ENCODE measurements around the gene TSHR. TPM values are rescaled to one million over a fixed set of nuclear protein-coding genes. Genes with fewer than 3 reads are reported as not detected.

Gene TSHR
- total RNA-seq, 1 donor from 2014 or later, result not detected

DNA sequence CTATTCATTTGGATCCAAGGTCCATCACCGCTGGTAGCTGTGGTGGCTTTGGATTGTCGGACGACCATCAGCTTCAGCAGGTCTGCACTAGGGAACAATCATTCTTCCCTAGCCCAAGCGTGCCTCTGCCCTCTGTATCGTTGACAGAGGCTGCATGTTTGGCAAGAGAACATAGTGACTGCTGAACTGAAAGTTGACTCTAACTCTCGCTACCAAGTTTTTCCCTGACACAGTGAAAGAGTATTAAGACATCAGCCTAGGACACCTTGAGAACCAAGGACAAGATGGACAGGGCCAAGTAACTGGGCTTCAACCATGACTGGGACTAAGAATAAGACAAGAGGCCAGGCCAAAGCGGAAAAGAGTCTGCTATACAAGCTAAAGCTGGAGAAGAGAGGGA is 26.3 kb downstream of the TSHR start:
- Mint-ChIP-seq H3K36me3 (ENCODE audit: insufficient read depth) (no peaks in the 10 kb centered on the region), H3K27me3 (peaks cover 3% of the 10 kb centered on the region), H3K4me1 (ENCODE audit: low read depth) (no peaks in the 10 kb centered on the region), H3K27ac (no peak overlapping the region), H3K9me3 (ENCODE audit: low read depth) (no peaks in the 10 kb centered on the region), H3K4me3 (ENCODE audit: low read depth) (no peak overlapping the region)
- TF ChIP-seq, protein P1, sequence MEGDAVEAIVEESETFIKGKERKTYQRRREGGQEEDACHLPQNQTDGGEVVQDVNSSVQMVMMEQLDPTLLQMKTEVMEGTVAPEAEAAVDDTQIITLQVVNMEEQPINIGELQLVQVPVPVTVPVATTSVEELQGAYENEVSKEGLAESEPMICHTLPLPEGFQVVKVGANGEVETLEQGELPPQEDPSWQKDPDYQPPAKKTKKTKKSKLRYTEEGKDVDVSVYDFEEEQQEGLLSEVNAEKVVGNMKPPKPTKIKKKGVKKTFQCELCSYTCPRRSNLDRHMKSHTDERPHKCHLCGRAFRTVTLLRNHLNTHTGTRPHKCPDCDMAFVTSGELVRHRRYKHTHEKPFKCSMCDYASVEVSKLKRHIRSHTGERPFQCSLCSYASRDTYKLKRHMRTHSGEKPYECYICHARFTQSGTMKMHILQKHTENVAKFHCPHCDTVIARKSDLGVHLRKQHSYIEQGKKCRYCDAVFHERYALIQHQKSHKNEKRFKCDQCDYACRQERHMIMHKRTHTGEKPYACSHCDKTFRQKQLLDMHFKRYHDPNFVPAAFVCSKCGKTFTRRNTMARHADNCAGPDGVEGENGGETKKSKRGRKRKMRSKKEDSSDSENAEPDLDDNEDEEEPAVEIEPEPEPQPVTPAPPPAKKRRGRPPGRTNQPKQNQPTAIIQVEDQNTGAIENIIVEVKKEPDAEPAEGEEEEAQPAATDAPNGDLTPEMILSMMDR (IDR thresholded peaks at IDR 0.05; ENCODE audit: unreplicated experiment), result no peak
- no peak for DNase-seq (ENCODE audit: low spot score, unreplicated experiment)

DNA sequence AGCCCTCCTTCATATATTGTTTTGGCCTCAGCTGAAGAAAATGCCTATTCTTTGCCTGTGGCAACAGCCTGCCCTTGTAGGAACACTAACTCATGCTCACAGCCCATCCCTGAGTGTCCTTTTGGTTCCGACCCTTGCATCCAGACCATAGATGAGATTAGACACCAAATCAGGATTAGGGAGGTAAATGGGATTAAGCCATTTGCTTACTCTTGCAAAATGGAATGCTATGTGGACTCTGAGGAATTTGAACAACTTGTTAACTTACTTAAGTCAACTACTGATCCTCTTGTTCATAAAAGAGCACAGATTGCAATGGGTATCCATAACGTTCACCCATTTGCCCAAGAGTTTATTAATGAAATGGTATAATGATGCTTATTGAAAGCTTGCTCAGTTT is 27.3 kb downstream of the TSHR start:
- no peaks in the 10 kb centered on the region for H3K9me3 Mint-ChIP-seq (ENCODE audit: low read depth)
- H3K36me3 Mint-ChIP-seq (ENCODE audit: insufficient read depth), result no peaks in the 10 kb centered on the region
- no peaks in the 10 kb centered on the region for H3K4me1 Mint-ChIP-seq (ENCODE audit: low read depth)
- TF ChIP-seq, protein P1 (IDR thresholded peaks at IDR 0.05; ENCODE audit: unreplicated experiment), result no peak
- DNase-seq (ENCODE audit: low spot score, unreplicated experiment), result no peak
- H3K4me3 Mint-ChIP-seq (ENCODE audit: low read depth), result no peak overlapping the region
- H3K27me3 Mint-ChIP-seq, result peaks cover 3% of the 10 kb centered on the region
- H3K27ac Mint-ChIP-seq, result no peak overlapping the region

DNA sequence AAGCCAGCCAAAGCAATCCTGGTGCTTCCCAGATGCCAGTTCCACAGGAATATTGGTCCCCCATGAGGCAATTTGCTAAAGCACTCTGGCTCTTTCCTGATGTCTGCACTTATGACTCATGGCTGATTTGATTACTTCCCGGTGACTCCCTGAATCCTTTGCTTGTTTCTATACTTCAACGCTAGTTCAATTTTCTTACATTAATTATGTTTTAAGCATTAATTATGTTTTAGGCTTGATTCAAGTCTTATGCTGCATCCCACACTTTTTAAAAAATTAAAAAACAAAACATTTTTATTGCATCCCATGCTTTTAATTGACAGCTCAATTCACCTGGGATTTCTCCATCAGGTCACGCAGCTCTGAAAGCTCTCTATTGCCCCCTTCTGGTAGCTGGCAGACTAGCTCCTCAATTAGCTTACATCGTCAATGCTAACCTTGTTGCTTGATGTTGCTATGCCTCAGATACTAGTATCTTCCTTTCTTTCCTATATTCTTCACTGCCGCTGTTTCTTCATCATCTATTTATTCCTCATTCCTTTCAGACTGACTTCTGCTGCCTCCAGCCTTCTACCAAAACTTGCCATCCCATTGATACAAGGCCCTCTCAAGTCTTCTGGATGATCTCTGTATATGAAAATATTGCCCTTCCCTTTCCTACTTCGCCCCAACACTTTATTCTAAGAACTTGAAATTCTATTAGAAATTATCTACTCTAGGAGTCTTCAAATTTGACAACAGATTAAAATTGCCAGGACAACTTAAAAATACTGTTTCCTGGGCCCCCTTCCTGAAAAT is 32.0 kb downstream of the TSHR start:
- Mint-ChIP-seq H3K4me3 (ENCODE audit: low read depth) (no peak overlapping the region), H3K4me1 (ENCODE audit: low read depth) (no peaks in the 10 kb centered on the region), H3K27ac (no peak overlapping the region), H3K36me3 (ENCODE audit: insufficient read depth) (no peaks in the 10 kb centered on the region), H3K27me3 (peaks cover 6% of the 10 kb centered on the region), H3K9me3 (ENCODE audit: low read depth) (no peaks in the 10 kb centered on the region)
- TF ChIP-seq, protein P1 (IDR thresholded peaks at IDR 0.05; ENCODE audit: unreplicated experiment), result peak; percentile 95
- peak; percentile 45 for DNase-seq (ENCODE audit: low spot score, unreplicated experiment)

DNA sequence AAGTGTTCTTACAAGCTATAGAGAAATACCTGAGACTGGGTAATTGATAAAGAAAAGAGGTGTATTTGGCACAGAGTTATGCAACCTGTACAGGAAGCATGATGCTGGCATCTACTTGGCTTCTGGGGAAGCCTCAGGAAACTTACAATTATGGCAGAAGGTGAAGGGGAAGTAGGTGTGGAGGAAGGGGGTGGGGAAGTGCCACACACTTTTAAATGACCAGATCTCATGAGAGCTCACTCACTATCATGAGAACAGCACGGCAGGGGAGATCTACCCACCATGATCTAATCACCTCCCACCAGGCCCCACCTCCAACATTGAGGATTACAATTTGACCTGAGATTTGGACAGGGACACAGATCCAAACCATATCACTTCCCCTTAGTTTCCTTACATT is 32.8 kb downstream of the TSHR start:
- Mint-ChIP-seq H3K36me3 (ENCODE audit: insufficient read depth) (no peaks in the 10 kb centered on the region), H3K4me1 (ENCODE audit: low read depth) (no peaks in the 10 kb centered on the region), H3K27ac (no peak overlapping the region), H3K4me3 (ENCODE audit: low read depth) (no peak overlapping the region), H3K27me3 (peaks cover 6% of the 10 kb centered on the region), H3K9me3 (ENCODE audit: low read depth) (no peaks in the 10 kb centered on the region)
- DNase-seq (ENCODE audit: low spot score, unreplicated experiment), result no peak
- TF ChIP-seq, protein P1 (IDR thresholded peaks at IDR 0.05; ENCODE audit: unreplicated experiment), result no peak

DNA sequence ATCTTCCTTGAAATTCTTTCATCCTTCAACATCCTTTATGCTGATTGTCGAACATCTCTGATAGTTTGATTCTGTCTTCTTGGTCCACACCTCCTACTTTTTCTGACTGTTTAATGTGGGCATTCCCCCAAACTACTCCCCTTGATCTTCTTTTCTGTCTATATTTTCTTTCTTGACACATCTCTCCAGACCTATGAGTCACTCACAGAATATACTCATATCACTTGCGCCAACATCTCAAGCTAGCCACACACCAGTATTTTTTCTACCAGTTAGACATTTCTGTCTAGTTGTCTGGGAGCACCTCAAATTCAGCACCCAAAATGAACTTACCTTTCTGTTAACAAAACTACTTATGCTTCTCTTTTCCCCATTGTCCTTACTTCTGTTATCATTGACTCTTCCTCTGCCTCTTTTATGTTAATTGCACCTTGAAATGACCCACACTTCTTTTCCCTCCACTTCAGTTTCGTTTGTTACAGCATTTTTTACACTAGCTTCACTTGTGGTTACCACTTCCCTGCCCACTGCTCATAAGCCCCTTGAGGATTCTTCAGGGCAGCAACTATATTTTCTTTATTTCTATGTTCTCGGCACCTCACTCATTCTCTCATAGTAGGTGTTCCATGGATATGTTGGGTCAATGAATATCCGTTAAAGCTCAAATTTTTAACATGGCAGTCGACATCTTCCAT is 33.5 kb downstream of the TSHR start:
- H3K36me3 Mint-ChIP-seq (ENCODE audit: insufficient read depth), result no peaks in the 10 kb centered on the region

More for the DNA sequence above, 33.5 kb downstream of the TSHR start:
- Mint-ChIP-seq H3K4me1 (ENCODE audit: low read depth) (no peaks in the 10 kb centered on the region), H3K4me3 (ENCODE audit: low read depth) (no peak overlapping the region), H3K27ac (no peak overlapping the region), H3K27me3 (peaks cover 4% of the 10 kb centered on the region), H3K9me3 (ENCODE audit: low read depth) (no peaks in the 10 kb centered on the region)
- no peak for DNase-seq (ENCODE audit: low spot score, unreplicated experiment)
- TF ChIP-seq, protein P1 (IDR thresholded peaks at IDR 0.05; ENCODE audit: unreplicated experiment), result no peak
